Ishikawa (cell line): Measurements from ENCODE around the gene URI1.

Source experiments
- CEBPB ChIP-seq: IDR thresholded peaks from 2 replicates; pipeline ENCODE4 v1.6.1; 2012
- CREB1 ChIP-seq: IDR thresholded peaks from 2 replicates; pipeline ENCODE4 v1.6.1; 2012; ENCODE audit warnings: low read depth
- EGR1 ChIP-seq: IDR thresholded peaks from 2 replicates; pipeline ENCODE4 v1.6.1; 2012
- EP300 ChIP-seq: IDR thresholded peaks from 2 replicates; pipeline ENCODE4 v1.6.1; 2012; ENCODE audit warnings: borderline replicate concordance
- FOXM1 ChIP-seq: IDR thresholded peaks from 2 replicates; pipeline ENCODE4 v1.6.1; 2012; ENCODE audit warnings: low read depth, borderline replicate concordance
- NFIC ChIP-seq: IDR thresholded peaks from 2 replicates; pipeline ENCODE4 v1.6.1; 2012
- RAD21 ChIP-seq: IDR thresholded peaks from 2 replicates; pipeline ENCODE4 v1.6.1; 2012; ENCODE audit warnings: low read depth
- TAF1 ChIP-seq: IDR thresholded peaks from 2 replicates; pipeline ENCODE4 v1.6.1; 2012; ENCODE audit warnings: low read depth, mild to moderate bottlenecking
- TCF12 ChIP-seq: IDR thresholded peaks from 2 replicates; pipeline ENCODE4 v1.6.1; 2012; ENCODE audit warnings: low read depth
- TEAD4 ChIP-seq: IDR thresholded peaks from 2 replicates; pipeline ENCODE4 v1.6.1; 2012
- YY1 ChIP-seq: IDR thresholded peaks from 2 replicates; pipeline ENCODE4 v1.6.1; 2012; ENCODE audit warnings: low read depth
- ZBTB7A ChIP-seq: IDR thresholded peaks from 2 replicates; pipeline ENCODE4 v1.6.1; 2012; ENCODE audit warnings: low read depth
- TF ChIP-seq, protein P1 (sequence below): IDR thresholded peaks from 2 replicates; pipeline ENCODE4 v1.6.1; 2012
- TF ChIP-seq, protein P2 (sequence below): IDR thresholded peaks from 2 replicates; pipeline ENCODE4 v1.6.1; 2012; ENCODE audit warnings: low read depth, mild to moderate bottlenecking
- TF ChIP-seq, protein P3 (sequence below): IDR thresholded peaks from 2 replicates; pipeline ENCODE4 v1.6.1; 2012

URI1 gene, protein sequence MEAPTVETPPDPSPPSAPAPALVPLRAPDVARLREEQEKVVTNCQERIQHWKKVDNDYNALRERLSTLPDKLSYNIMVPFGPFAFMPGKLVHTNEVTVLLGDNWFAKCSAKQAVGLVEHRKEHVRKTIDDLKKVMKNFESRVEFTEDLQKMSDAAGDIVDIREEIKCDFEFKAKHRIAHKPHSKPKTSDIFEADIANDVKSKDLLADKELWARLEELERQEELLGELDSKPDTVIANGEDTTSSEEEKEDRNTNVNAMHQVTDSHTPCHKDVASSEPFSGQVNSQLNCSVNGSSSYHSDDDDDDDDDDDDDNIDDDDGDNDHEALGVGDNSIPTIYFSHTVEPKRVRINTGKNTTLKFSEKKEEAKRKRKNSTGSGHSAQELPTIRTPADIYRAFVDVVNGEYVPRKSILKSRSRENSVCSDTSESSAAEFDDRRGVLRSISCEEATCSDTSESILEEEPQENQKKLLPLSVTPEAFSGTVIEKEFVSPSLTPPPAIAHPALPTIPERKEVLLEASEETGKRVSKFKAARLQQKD

DNA sequence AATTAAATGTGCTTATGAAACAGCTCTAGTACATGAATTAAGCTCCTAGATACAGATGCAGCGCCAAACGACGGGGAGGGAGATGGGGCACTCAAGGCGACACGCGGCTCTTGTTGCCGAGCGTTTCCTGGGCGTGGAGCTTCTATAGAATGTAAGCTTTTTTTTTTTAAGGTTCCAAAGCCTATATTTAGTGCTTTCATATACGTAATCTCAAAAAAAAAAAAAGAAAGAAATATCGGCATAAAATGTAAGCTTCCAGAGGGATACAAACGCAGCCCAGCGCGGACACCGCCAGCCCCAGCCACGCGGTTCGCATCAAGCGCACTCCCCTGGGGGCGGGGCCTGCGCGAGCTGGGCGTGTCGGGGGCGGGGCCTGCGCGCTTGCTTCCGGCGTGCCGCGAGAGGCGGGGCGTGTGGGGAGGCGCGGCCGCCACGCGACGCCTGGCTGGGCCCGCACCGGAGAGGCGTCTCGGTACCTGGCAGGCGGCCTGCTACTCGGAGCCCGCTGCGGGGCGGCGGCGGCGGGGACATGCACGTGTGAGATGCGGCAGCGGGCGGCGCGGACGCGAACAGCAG, at the start of gene URI1:
Gene URI1 (plus strand): TSS at position 412 of the 576 bp plus-strand sequence. CDS start 309 bp downstream, outside the sequence.
- TF ChIP-seq NFIC (peak; percentile 11; the same call in 1 of the 2 replicates), RAD21 (no peak), ZBTB7A (no peak)
- TF ChIP-seq, protein P1, sequence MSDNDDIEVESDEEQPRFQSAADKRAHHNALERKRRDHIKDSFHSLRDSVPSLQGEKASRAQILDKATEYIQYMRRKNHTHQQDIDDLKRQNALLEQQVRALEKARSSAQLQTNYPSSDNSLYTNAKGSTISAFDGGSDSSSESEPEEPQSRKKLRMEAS, result peak; percentile 97
- TF ChIP-seq, protein P2, sequence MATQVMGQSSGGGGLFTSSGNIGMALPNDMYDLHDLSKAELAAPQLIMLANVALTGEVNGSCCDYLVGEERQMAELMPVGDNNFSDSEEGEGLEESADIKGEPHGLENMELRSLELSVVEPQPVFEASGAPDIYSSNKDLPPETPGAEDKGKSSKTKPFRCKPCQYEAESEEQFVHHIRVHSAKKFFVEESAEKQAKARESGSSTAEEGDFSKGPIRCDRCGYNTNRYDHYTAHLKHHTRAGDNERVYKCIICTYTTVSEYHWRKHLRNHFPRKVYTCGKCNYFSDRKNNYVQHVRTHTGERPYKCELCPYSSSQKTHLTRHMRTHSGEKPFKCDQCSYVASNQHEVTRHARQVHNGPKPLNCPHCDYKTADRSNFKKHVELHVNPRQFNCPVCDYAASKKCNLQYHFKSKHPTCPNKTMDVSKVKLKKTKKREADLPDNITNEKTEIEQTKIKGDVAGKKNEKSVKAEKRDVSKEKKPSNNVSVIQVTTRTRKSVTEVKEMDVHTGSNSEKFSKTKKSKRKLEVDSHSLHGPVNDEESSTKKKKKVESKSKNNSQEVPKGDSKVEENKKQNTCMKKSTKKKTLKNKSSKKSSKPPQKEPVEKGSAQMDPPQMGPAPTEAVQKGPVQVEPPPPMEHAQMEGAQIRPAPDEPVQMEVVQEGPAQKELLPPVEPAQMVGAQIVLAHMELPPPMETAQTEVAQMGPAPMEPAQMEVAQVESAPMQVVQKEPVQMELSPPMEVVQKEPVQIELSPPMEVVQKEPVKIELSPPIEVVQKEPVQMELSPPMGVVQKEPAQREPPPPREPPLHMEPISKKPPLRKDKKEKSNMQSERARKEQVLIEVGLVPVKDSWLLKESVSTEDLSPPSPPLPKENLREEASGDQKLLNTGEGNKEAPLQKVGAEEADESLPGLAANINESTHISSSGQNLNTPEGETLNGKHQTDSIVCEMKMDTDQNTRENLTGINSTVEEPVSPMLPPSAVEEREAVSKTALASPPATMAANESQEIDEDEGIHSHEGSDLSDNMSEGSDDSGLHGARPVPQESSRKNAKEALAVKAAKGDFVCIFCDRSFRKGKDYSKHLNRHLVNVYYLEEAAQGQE, result no peak

DNA sequence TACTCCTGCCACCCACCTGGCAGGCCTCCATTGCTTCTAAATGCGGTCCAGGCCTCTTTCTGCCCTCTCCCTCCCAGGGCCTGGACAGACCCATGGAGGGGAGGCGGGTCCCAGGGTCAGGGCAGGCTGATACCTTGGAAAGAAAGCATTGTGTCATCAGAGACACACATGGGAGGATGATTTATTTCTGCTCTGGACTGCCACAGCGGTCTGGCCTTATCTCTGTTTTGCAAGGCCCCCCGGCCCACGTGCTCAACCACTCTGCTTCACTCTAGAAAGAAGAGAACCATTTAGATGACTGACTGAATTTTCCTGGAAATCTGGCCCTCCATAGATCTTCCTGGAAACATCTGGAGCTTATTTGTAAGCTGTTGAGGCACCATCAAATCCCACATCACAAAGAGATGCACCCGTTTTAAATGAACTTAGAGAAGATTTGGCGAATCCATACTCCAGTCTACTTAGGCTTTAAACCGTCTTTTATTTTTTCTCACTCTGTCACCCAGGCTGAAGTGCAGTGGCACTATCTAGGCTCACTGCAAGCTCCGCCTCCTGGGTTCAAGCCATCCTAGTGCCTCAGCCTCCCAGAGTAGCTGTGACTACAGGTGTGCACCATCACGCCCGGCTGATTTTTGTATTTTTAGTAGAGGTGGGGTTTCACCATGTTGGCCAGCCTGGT, 48.3 kb upstream of the URI1 start:
- TF ChIP-seq YY1 (no peak), TCF12 (no peak), FOXM1 (no peak), CEBPB (no peak), ZBTB7A (no peak), CREB1 (no peak), TEAD4 (no peak), EP300 (no peak)
- TF ChIP-seq, protein P1, result no peak
- TF ChIP-seq, protein P3, sequence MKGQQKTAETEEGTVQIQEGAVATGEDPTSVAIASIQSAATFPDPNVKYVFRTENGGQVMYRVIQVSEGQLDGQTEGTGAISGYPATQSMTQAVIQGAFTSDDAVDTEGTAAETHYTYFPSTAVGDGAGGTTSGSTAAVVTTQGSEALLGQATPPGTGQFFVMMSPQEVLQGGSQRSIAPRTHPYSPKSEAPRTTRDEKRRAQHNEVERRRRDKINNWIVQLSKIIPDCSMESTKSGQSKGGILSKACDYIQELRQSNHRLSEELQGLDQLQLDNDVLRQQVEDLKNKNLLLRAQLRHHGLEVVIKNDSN, result no peak

DNA sequence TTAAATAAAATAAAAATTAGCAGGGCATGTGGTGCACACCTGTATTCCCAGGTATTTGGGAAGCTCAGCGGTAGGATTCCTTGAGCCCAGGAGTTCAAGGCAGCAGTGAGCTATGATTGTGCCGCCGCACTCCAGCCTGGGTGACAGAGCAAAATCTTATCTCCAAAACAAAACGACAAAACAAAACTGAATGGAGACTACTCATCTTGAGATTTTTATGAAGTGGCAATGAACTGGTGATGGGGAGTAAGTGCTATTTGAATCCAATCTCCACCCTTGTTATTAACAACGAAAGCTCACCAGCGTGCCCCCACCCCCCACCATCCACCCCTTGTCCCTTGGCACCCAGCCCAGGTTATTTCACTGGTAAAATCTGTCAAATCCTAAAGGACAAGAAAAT, 45.2 kb upstream of the URI1 start:
- TF ChIP-seq, protein P1, result no peak
- TF ChIP-seq NFIC (no peak), FOXM1 (no peak), EGR1 (no peak), TAF1 (no peak), YY1 (no peak), EP300 (no peak), CREB1 (no peak), RAD21 (no peak), CEBPB (no peak)
- TF ChIP-seq, protein P2, result no peak
- TF ChIP-seq, protein P3, result no peak

DNA sequence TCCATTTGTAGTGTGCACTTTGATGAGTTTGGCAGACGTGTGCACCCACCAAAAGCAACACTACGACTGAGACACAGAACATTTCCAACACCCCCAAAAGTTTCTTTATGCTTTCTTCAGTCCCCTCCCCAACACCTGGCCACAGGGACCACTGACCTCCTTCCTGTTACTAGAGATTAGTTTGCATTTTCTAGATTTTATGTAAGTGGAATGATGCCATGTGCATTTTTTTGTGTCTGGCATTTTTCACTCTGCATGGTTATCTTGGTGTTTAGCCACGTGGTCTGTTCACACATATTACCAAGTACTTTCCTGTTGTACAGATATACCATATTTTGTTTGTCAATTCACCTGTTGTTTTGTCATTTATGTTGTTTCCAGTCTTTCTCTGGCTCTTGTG, 44.6 kb upstream of the URI1 start:
- no peak for TF ChIP-seq TEAD4
- no peak for TF ChIP-seq EGR1
- no peak for TF ChIP-seq TAF1
- no peak for TF ChIP-seq NFIC
- TF ChIP-seq, protein P3, result no peak
- TF ChIP-seq, protein P1, result no peak
- no peak for TF ChIP-seq CEBPB
- no peak for TF ChIP-seq EP300

DNA sequence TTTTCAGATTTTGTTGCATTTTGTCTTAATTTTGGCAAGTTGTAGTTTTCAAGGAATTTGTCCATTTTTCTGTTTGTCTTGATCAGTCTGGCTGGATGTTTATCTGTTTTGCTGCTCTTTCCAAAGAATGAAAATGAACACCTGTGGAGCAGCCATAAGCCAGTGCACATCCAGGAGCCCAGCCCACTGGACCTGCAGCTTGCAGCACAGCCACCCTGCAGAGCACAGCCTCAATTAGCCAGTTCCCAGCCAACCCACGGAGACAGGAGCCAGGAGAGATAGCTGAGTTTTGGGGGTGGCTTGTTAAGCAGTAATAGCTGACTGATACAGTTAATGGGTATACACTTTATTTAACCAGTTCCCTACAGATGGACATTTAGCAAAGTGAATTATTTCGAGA, 38.0 kb upstream of the URI1 start:
- TF ChIP-seq RAD21, result no peak
- TF ChIP-seq CREB1, result no peak
- no peak for TF ChIP-seq CEBPB
- no peak for TF ChIP-seq EGR1
- TF ChIP-seq, protein P2, result no peak
- TF ChIP-seq YY1, result no peak
- TF ChIP-seq TCF12, result no peak
